Activated CD4-positive, alpha-beta T cell treated with anti-CD3 and anti-CD28 coated beads, Interleukin-2, amount 50 U/mL, for 48 hours (primary cell): ENCODE measurements around the gene PPP5C.
"Not testable (repeated sequence)": the region's sequence is repeated elsewhere in the genome, so short reads cannot be mapped to it uniquely, and the experiment has no call there.

ENCODE experiments used
- DNase-seq, 2 experiments: peaks; one replicate each; pipeline ENCODE4 v3.0.0-alpha.2; 2020

PPP5C gene

DNA sequence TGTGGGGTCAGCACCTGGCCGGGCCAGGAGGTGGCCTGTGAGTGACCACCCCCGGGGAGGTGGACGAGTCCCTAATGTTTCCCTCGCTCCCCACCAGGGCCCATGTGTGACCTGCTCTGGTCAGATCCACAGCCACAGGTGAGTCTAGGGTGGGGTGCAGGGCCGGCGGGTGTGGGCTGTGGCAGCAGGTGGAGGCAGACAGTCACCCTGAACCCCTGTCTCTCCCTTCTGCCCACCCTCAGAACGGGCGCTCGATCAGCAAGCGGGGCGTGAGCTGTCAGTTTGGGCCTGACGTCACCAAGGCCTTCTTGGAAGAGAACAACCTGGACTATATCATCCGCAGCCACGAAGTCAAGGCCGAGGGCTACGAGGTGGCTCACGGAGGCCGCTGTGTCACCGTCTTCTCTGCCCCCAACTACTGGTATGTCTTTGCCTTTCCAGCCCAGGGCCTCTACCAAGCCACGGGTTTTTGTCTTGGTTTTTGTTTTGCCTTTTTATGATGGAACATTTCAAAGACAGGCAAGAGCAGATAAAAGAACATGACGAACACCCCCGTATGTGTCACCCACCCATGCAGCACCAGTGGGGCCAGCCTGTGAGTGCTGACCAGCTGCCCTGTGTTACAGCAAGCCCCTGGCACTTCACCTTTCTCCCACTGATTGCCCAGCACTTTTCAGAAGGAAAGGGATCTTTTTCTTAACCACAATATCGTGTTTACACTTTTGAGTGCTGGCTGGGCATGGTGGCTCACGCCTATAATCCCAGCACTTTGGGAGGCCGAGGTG, 41.6 kb downstream of the PPP5C start:
- DNase-seq = no peak

DNA sequence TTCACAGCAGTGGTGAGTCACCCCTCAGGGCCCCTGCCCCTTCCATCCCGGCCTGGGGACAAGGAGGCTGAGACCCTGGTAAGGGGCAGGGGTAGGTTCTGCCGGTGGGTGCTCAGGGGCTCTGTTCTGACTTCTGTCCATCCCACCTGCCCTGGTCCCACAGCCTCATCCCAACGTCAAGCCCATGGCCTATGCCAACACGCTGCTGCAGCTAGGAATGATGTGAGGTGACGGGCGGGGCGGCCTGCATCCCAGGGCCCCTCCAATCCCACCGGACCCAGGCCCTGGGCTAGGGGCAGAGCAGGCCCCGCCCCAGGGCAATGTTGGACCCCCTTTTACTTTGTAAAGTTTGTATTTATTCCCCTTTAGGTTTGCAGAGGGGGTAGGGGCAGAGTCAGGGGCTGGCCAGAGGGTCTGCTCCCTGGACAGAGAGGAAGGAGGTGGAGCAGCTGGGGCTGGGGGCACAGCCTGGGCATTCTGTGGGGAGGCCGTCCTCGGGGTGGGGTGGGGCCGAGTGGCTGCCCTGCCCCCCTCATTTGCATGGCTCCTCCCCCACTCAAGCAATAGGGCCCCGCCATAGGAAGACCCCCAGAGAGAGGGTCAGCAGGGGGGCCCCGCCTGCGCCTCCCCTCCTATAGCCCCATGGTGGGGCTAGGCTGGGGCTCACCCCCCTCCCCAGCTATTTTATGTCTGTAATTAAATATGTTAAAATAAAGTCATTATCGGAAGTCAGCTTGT, 43.4 kb downstream of the PPP5C start:
- no peak for DNase-seq

- no peak for DNase-seq
These were observed 44.0 kb downstream of the PPP5C start for GRCh38 chr19:46390866-46391265.

DNA sequence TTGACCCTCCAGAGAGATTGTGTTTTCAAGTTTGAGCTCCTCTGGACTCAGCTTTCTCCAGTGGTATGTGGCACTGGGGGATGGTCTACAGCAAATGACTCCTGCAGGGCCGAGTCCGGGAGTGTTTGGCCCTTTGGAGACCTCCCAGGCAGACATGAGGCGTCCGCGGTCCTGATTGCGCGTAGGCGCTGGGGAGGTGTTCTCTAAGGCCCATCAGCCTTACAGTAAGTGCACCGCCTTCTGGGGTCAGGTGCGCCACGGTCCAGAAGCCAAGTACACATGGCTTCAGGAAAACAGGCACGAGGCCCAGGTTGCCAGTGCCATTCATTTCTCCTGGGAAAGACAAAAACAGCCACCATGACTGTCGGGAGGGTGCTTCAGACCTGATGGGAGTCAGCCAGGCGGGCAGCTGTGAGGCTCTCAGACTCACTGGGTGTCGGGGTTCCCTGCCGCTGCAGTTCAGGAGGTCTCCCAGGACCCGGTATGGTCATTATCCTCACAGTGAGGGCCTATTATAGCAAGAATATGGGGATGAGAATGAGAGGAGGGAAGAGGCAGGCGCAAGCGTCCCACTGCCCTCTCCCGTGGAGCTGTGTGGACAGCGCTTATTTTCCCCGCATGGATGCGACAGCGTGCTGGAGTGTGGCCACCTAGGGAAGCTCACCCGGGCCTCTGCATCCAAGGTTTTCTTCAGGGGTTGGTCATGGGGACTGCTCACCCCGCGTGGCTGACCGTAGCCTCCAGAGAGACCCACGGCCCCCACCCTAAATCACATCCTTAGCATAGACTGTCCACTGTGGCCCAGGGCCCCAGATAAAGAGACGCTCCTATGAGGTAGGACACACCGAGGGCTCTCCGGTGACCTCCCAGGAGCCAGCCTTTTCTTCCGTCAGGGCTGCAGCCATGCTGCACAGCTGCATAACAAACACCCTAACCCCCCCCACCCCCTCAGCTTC, 44.7 kb downstream of the PPP5C start:
- no peak for DNase-seq

DNA sequence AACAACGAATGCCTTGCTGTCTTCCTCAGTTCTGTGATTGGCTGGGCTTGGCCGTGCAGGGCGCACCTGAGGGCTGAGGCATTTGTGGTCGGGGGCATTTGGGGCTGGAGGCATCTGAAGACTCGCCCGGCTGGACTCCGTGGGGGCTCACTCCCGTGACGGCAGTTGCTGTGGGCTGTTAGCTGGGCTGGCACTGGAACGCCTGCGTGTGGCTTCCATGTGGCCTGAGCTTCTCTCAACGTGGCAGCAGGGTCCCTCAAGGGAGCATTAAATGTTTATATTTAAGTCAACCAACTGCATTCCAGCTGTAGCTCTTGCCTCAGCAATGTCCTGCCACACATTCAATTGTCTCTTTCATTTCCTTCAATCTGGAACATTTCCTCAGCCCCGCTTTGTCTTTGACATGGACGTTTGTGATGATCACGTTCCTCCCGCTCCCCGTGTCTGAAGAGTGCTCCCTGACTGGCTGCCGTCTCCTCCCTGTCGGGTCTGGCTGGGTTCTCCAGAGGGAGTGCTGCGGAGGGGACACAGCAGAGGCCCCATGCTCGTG, 45.4 kb downstream of the PPP5C start:
- no peak for DNase-seq

DNA sequence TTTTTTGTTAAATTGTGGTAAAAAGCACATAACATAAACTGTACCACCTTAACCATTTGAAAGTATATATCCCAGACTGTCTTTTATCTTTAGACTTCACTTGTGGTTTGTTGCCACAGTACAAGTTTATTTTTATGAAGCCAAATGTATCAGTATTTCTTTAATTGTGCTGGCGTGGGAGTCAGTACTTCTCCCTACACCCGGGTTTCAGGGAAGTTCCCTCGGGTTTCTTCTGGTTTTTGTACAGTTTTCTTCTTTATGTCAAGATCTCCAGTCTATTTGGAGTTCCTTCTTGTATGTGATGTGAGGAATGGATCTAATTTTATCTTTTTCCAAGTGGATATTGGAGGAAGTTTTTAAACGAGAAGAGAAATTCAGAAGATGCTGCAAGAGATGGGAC, 46.0 kb downstream of the PPP5C start:
- no peak for DNase-seq

DNA sequence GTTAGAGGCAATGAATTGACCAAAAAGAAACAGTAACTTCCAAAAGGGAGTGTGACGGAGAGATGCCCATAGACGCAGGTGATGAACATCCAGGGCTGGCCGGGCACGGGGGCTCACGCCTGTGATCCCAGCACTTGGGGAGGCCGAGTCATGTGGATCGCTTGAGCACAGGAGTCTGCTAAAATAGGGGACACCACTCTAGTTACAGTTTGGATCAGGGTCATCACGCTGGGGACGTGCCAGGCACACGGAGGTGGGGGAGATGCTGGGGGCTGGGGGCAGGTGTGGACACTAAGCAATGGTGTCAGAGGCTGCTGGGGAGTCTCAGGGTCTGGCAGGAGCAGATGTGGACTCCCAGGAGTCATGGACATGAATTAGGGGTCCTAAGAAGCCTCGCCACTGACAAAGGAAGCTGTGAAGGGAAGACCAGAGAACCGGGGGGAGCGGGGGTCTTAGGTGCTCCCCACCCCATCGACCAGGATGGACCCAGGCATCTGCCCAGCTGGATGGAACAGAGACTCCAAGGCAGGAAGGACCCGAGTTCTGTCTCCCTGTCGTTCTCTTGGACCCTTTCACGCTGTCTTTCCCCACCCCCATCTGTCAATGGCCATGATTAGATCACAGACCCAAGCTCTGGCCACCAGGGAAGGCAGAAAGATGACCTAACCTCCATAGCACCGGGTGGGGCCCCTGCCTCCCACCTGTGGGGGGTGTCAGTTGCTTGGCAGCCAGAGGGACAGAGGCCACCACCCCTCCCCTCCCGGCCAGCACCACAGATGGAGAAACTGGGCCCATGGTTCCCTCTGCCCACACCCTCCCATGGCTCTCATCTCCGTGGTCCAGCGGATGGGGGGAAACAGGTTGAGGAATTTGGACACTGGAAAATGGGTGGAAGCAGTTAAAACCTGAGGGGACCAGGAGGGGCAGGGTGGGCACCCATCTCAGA, 46.8 kb downstream of the PPP5C start:
- DNase-seq = no peak

DNA sequence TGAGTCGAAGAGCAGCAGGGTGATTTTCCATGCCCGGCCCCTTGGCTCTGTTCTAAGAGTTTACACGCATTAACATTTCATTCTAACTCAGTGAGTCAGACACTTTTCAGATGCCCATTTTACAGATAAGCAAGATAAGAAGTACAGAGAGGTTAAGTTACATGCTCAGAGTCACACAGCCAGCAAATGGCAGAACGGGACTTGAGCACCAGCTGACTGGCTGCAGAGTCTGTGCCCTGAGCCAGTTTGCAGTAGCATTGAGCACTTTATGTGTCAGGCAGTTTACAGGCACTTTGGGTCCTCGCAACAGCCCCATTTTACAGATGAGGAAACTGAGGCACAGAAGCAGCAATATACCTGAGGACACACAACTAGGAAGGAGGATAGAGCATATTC, 47.5 kb downstream of the PPP5C start:
- DNase-seq = no peak

DNA sequence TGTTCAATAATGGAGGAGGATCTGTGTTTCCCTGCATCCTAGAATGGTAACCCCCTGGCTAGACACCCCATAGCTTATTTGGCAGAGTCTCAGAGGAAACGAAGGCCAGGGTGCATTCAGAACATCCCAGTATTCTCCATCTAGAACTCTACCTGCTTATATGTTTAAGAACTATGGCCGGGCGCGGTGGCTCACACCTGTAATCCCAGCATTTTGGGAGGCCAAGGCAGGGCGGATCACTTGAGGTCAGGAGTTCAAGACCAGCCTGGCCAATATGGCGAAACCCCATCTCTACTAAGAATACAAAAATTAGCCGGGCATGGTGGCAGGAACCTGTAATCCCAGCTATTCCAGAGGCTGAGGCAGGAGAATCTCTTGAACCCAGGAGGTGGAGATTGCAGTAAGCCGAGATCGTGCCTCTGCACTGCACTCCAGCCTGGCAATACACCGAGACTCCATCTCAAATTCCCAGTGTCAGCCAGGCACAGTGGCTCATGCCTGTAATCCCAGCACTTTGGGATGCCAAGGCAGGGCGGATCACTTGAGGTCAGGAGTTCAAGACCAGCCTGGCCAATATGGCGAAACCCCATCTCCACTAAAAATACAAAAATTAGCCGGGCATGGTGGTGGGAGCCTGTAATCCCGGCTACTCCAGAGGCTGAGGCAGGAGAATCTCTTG, 51.1 kb downstream of the PPP5C start:
- DNase-seq = not testable (repeated sequence)

- no peak for DNase-seq
These were observed 55.8 kb downstream of the PPP5C start for GRCh38 chr19:46402725-46403124.

DNA sequence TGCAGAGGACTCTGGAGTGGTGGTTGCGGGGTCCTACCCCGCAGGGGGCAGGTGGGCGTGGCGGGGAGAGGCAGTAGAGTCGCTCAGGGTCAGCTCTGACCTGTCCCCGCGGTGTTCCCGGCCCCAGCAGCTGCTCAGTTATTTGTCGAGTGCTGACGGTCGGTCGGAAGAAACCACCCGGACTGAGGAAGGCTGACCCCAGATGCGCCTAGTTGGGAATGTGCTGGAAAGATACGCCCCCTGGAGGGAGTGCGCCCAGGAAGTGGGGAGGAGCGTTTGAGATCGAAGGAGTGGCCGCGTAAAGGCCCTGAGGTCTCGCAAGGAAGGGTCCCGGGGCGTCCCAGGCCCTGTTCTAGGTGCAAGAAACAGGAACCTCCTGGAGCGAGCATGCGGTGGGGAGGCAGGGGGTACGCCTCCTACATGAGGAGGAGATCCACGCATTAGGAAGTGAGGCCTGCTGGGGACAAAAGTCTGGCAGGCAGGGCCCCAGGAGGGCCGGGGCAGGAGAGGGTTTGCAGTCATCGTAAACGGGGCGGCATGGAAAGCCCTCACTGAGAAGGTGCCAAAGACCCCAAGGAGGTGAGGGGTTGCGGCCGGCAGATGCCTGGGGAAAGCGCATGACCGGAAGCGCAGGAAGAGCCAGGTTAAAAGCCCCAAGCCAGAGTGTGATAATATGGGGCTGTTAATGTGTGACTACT, 57.3 kb downstream of the PPP5C start:
- no peak for DNase-seq

DNA sequence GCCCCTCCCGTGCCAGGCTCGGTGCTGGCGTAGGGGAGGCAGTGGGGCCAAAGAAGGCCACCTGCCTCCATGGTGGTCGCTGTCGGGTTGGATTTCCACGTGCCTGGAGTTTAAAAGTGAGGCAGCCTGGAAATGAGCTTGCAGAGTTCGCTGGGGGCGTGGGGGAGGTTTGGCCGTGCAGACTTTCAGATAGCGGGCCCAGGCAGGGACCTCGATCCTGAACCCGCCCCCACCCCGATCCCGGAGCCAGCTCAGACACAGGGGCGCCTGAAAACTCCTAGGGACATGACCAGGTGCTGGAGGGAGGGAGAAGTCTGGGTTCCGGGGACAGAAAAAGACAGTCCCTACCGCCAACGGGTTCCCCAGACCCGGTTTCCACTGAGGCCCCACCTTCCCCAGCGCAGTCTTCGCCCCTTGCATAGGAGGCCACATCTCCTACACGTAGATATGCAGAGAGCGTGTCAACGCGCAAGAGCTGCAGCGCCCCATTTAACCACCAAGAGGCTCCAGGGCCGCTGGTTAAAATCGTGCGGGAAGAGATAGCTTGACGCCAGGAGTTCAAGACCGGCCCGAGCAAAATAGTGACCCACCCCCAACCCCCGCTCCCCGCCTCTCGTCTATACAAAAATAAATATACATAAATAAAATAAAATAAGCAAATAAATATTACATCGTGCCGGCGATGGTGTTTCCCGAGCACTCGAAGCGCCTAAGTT, 58.0 kb downstream of the PPP5C start:
- DNase-seq = no peak

DNA sequence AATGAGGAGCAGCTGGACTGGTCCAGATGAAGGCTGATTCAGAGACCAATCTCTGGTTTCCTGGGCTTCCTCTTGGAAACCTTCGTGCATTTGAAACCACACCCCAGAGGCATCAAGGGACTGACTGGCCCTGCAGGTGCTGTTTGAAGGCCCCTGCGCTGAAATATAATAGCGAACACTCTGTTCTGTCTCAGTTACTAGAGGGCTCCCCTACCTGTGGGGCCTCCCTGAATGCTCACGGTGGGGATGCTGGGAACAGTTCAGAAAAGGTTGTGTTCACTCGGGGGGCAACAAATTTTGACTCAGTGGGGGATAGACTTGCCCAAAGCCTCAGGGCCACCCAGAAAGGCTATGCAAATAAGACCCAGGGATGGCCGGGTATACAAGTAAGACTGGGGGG, 60.1 kb downstream of the PPP5C start:
- DNase-seq = no peak

DNA sequence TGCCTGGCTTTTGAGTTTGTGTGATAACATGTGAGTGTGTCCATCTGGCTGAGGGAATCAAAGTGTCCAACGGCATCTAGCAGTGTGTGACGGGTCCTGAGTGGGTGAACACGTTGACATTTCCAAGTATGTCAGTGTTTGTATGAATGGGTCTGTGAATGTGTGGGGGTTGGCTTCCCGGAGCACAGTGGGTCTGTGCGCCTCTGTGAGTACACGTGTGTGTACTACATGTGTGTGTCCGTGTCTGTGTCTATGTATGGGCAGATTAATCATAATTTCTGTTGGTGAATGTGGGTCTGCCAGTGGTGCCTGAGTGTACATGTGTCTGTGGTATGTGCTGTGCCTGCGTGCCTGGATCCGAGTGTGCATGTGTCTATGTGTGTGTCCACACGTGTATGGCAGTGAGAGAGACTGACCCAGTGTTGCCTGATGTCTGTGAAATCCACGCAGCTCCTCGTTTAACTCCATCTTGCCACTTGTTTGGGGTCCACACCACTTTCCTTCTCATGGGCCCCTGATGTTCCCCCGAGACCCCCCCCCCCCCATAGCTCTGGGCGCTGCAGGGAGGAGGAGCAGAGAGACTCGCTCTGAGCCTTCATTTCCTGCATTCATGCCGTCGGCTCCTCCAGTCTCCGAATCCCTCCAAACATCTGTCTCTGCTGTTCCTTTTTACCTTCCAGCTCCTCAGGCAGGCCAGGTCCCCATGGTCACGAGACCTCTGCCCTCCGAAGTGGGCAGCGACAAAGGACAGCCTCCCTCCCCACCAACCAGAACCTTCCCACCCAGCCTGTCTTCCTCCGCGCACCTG, 61.2 kb downstream of the PPP5C start:
- no peak for DNase-seq

DNA sequence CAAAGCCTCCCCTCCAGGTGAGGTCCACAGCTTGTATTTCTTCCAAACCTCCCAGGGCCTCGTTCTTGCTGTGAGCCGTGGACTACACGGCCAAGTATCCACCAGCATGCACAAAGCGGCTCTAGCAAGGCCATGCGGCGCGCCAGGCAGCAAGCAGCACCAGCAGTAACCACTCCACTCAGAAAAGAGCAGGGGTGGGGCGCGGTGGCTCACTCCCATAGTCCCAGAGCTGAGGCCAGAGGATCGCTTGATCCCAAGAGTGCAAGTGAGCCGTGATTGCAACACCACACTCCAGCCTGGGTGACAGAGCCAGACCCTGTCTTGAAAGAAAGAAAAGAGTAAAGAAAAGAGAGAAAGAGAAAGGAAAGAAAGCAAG, 61.8 kb downstream of the PPP5C start:
- DNase-seq = no peak

DNA sequence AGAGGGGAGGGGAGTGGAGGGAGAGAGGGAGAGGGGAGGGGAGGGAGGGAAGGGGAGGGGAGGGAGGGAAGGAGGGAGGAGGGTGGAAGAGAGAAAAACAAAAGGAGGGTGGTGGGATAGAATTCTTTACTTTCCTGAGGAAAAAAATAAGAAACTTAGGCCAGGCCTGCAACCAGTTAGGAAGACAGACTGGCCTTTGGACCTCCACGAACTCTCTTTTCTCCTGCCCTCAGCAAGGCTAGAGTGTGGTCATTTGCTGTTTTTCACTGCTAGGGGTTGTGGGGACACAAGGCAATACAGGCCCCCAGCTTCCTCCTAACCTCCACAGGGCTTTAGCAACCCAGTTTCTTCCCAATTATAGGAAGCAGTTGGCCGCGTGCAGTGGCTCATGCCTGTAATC, 62.3 kb downstream of the PPP5C start:
- no peak for DNase-seq

DNA sequence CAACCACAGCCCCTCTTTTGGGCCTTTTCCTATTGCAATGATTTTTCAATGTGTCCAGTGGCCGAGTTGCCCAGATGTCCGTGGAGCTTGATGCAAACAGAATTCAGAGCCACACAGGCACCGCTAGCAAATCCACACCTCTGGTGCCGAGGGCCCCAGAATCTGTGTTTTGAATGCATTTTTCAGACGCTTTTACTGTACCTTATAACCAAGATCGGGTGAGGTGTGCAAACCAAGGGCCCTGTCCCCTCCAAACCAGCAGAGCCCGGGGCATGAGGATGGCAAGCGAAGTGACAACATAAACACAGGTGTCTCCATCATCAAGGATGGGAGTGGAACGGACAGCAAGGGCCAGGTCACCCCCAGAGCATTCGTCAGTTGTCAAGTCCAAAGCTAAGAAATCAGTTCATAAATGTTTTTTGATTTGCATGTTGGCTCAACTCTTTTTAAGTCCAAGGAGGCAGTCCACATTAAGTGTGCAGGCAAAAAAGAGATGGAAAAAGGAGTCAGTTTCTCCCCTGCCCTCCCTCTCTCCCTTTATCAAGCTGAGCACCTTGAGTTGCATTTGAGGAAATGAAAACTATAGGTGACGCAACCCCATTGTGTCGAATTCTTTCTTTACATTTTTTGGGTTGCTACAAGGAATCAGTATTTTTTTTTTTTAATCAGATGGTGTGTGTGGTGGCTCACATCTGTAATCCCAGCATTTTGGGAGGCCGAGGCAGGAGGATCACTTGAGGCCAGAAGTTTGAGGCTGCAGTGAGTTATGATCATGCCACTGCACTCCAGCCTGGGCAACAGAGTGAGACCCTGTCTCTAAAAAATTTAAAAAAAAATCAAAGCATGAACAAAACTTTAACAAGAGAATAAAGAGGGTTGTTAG, 63.6 kb downstream of the PPP5C start:
- no peak for DNase-seq
